Ovary (tissue), 9 donors: ENCODE data around the gene CKLF. TPM values are rescaled to one million over a fixed set of nuclear protein-coding genes. Genes with fewer than 3 reads are reported as not detected.
"Not testable (repeated sequence)": the region's sequence is repeated elsewhere in the genome, so short reads cannot be mapped to it uniquely, and the experiment has no call there.

ENCODE experiments used
- DNase-seq, 5 donors: peaks; one replicate each; pipeline ENCODE4 v3.0.0-alpha.2; 2019 to 2020
- H3K27ac ChIP-seq, 2 donors: fragments of 200-600 bp; one replicate each; pipeline versions ENCODE4 v1.5.1 to v1.8.0; 2019 to 2022
- H3K27me3 ChIP-seq: fragments of 200-600 bp; one replicate; pipeline ENCODE4 v1.8.0; 2022
- H3K36me3 ChIP-seq: fragments of 200-600 bp; sonication (generic); one replicate; pipeline ENCODE4 v1.5.1; 2019
- H3K4me1 ChIP-seq: one replicate; pipeline ENCODE4 v1.8.1; 2013; ENCODE audit warnings: mild to moderate bottlenecking, moderate library complexity; ENCODE audit not compliant: insufficient read depth
- H3K4me3 ChIP-seq: fragments of 200-600 bp; sonication (generic); one replicate; pipeline ENCODE4 v1.5.1; 2017
- H3K9me3 ChIP-seq, 2 donors: fragments of 200-600 bp in 1 of 2; sonication (generic) in 1 of 2; one replicate each; pipeline versions ENCODE4 v1.5.1 to v1.8.1; 2013 to 2019; ENCODE audit warnings: mild to moderate bottlenecking in 1 of 2, moderate library complexity in 1 of 2
- EP300 ChIP-seq: sonication (generic); formaldehyde crosslinking; IDR thresholded peaks from one replicate; pipeline ENCODE4 v1.6.1; 2017; ENCODE audit warnings: antibody characterized with exemption
- POLR2A ChIP-seq: fragments of 450-650 bp; IDR thresholded peaks from one replicate; pipeline ENCODE4 v1.6.1; 2017; ENCODE audit warnings: antibody characterized with exemption, mild to moderate bottlenecking, moderate library complexity
- WGBS, 3 donors: extraction: QIAGEN DNeasy Blood & Tissue Kit in 1 of 3; methylation state at CpG; one replicate each; pipeline versions ENCODE4 v1.1.5 to v1.1.7; 2013 to 2017; 5-methylcytosine and 5-hydroxymethylcytosine counted together
- intact Hi-C, 4 donors: fragments of 100-400 bp; cut with DNase I; formaldehyde crosslinking; loops; one replicate each; pipeline versions ENCODE4 v1.11.0 to v1.15.1; 2022 to 2023
- polyA plus RNA-seq, 2 donors: library from polyadenylated mRNA; stranded (reverse); fragments of 200-250 nt in 1 of 2; fragments of 350-450 nt in 1 of 2; fragmentation: Illumina TruSeq in 1 of 2; extraction: RNeasy Lipid Tissue Mini Kit (QIAGEN cat#74804) in 1 of 2; gene quantifications; one replicate each; pipeline ENCODE4 v1.2.3, GENCODE V29; 2013 to 2014
- total RNA-seq, 7 donors: library from RNA; depleted of rRNA in 2 of 7; stranded (reverse); fragments of >200 nt in 2 of 7; fragmentation: NEBNext Ultra II Directional in 3 of 7; extraction: Animal tissue kit (Norgen Biotek cat#: 25700) in 3 of 7; gene quantifications; one replicate each; pipeline versions ENCODE4 v1.1.0 to v1.2.4, GENCODE V29; 2016 to 2023
- TF ChIP-seq, protein P1 (sequence below), 3 donors: fragments of 450-650 bp in 2 of 3; fragments of 200-600 bp in 1 of 3; IDR thresholded peaks; one replicate each; pipeline versions ENCODE4 v1.5.1 to v1.8.0; 2016 to 2022; ENCODE audit warnings: antibody characterized with exemption in 3 of 3, mild to moderate bottlenecking in 1 of 3
- donor health status: DM: no; HTN: no; CAD: no; lungs with moderate emphysema.
- donor health status: DM: no; HTN: no; CAD: no.
- donor health status: Bipolar disorder and iron deficiency.
- donor health status: DM: yes; HTN: yes; CAD: no.
- donor health status: DM: no; HTN: no; CAD: no.
- donor health status: DM: yes; HTN: yes; CAD: no.

Gene CKLF
- total and polyA plus RNA-seq, 9 donors: 22.3 to 46.8 (median 32.6) TPM

- TF ChIP-seq, protein P1, sequence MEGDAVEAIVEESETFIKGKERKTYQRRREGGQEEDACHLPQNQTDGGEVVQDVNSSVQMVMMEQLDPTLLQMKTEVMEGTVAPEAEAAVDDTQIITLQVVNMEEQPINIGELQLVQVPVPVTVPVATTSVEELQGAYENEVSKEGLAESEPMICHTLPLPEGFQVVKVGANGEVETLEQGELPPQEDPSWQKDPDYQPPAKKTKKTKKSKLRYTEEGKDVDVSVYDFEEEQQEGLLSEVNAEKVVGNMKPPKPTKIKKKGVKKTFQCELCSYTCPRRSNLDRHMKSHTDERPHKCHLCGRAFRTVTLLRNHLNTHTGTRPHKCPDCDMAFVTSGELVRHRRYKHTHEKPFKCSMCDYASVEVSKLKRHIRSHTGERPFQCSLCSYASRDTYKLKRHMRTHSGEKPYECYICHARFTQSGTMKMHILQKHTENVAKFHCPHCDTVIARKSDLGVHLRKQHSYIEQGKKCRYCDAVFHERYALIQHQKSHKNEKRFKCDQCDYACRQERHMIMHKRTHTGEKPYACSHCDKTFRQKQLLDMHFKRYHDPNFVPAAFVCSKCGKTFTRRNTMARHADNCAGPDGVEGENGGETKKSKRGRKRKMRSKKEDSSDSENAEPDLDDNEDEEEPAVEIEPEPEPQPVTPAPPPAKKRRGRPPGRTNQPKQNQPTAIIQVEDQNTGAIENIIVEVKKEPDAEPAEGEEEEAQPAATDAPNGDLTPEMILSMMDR (IDR thresholded peaks at IDR 0.05): no peak
- TF ChIP-seq EP300 (no peak), POLR2A (no peak)
- 63 to 76% (median 75%) methylated on average over 2 of the region's 2 CpGs for WGBS, 3 donors
- no peak for DNase-seq
- Histone ChIP-seq H3K36me3 (no peaks in the 10 kb centered on the region), H3K9me3 (no peaks in the 10 kb centered on the region), H3K27me3 (no peaks in the 10 kb centered on the region), H3K27ac (no peak overlapping the region), H3K4me1 (no peaks in the 10 kb centered on the region), H3K4me3 (no peak overlapping the region)
- intact Hi-C loops: loop anchor here in 1 of 4 donors (5.0 kb wide), 1 partner anchor 1791 kb away; no protein-coding TSS in a partner anchor
Measured at GRCh38 chr16:66562986-66563385, 10.6 kb downstream of the CKLF start.

- H3K4me3 ChIP-seq: no peak overlapping the region
- whole genome bisulfite sequencing, 3 donors: 79 to 88% (median 86%) methylated on average over 2 of the region's 2 CpGs
- H3K27me3 ChIP-seq: no peaks in the 10 kb centered on the region
- H3K36me3 ChIP-seq: no peaks in the 10 kb centered on the region
- intact Hi-C loops: loop anchor here in 1 of 4 donors (5.0 kb wide), 1 partner anchor 1791 kb away; no protein-coding TSS in a partner anchor
- H3K9me3 ChIP-seq: no peaks in the 10 kb centered on the region
- no peak for TF ChIP-seq EP300
- TF ChIP-seq, protein P1 (IDR thresholded peaks at IDR 0.05): no peak
- no peak for TF ChIP-seq POLR2A
- no peaks in the 10 kb centered on the region for H3K4me1 ChIP-seq
- no peak for DNase-seq
- no peak overlapping the region for H3K27ac ChIP-seq
Measured at GRCh38 chr16:66563574-66564334, 11.4 kb downstream of the CKLF start.

DNA sequence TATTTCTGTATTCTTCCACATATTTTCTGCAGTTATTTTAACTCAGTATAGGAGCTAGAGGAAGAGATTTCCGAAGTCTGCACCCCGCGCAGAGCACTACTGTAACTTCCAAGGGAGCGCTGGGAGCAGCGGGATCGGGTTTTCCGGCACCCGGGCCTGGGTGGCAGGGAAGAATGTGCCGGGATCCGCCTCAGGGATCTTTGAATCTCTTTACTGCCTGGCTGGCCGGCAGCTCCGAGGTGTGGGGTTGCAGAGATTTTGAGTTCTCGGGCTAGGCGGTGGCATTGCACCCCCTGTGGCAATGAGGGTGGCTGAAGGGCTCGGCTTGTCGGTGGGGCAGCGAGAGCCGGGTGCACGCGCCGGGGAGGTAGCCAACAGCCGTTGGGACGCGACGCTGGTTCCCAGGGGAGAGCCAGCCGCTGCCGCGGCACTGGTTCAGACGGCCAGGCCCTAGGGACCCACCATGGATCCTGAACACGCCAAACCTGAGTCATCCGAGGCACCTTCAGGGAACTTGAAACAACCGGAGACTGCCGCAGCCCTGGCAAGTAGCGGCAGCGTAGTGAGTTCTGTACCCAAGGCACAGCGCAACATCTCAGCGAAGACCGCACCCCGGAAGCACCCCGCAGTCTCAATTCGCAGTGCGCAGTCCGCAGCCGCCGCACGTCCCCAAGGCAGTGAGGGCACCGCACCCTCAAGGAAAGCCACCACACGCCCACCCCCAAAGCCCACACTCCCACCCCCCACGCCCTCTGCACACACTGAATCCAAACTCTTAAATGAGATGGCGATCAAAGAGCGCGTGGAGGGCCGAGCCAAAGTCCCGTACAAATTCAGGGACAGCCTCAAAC is 13.9 kb downstream of the CKLF start, which contains the start of gene CMTM1:
Gene CMTM1, plus strand, starts transcription at position 389 of the 851 bp plus-strand sequence. Its CDS starts 75 bp downstream, at position 464.
- H3K27me3 ChIP-seq: no peaks in the 10 kb centered on the region
- no peaks in the 10 kb centered on the region for H3K36me3 ChIP-seq
- intact Hi-C loops: no loop called here
- H3K4me3 ChIP-seq: no peak within 1 kb of the TSS
- DNase-seq: no peak
- no peaks in the 10 kb centered on the region for H3K4me1 ChIP-seq
- TF ChIP-seq POLR2A (no peak), EP300 (no peak)
- TF ChIP-seq, protein P1 (IDR thresholded peaks at IDR 0.05): no peak
- H3K9me3 ChIP-seq: no peaks in the 10 kb centered on the region
- WGBS, 3 donors: 93 to 94% (median 93%) methylated on average over 49 to 54 of the region's 54 CpGs
- no peak within 1 kb of the TSS for H3K27ac ChIP-seq

- H3K27me3 ChIP-seq, H3K36me3 ChIP-seq, H3K4me1 ChIP-seq, H3K9me3 ChIP-seq, H3K27ac ChIP-seq, intact Hi-C loops, DNase-seq, H3K4me3 ChIP-seq: not testable (repeated sequence)
- 94 to 98% (median 95%) methylated on average over 3 of the region's 3 CpGs for WGBS, 3 donors
Measured at GRCh38 chr16:66567270-66567669, 14.9 kb downstream of the CKLF start.
